GM21825 (cell line): ENCODE measurements around the gene CACNA1B.

Experiments used
- ATAC-seq: cut with Tn5 transposase; IDR thresholded peaks from one replicate; pipeline ENCODE4 v1.9.1; 2021; ENCODE audit warnings: mild to moderate bottlenecking, moderate library complexity; ENCODE audit not compliant: unreplicated experiment

The CACNA1B gene

GRCh38 chr9:138067613-138068367 is 190.2 kb downstream of the CACNA1B start:
- ATAC-seq = no peak

- ATAC-seq = no peak
These were observed 191.0 kb downstream of the CACNA1B start for GRCh38 chr9:138068601-138069035.

- ATAC-seq = no peak
These were observed 192.3 kb downstream of the CACNA1B start for GRCh38 chr9:138069731-138070456.

GRCh38 chr9:138070815-138071214 is 193.2 kb downstream of the CACNA1B start:
- ATAC-seq = no peak

GRCh38 chr9:138071292-138071691 is 193.7 kb downstream of the CACNA1B start:
- ATAC-seq = no peak

GRCh38 chr9:138071731-138072130 is 194.1 kb downstream of the CACNA1B start:
- no peak for ATAC-seq

- no peak for ATAC-seq
These were observed 194.7 kb downstream of the CACNA1B start for GRCh38 chr9:138072161-138072842.

GRCh38 chr9:138072897-138073296 is 195.3 kb downstream of the CACNA1B start:
- no peak for ATAC-seq

- no peak for ATAC-seq
These were observed 195.8 kb downstream of the CACNA1B start for GRCh38 chr9:138073408-138073807.

- ATAC-seq = no peak
These were observed 196.2 kb downstream of the CACNA1B start for GRCh38 chr9:138073808-138074207.

GRCh38 chr9:138074516-138074915 is 196.9 kb downstream of the CACNA1B start:
- ATAC-seq = no peak

- no peak for ATAC-seq
These were observed 197.9 kb downstream of the CACNA1B start for GRCh38 chr9:138075496-138075895.

- ATAC-seq = no peak
These were observed 198.5 kb downstream of the CACNA1B start for GRCh38 chr9:138075961-138076649.

GRCh38 chr9:138076650-138077009 is 199.0 kb downstream of the CACNA1B start:
- no peak for ATAC-seq

- no peak for ATAC-seq
These were observed 199.5 kb downstream of the CACNA1B start for GRCh38 chr9:138077126-138077525.

- ATAC-seq = no peak
These were observed 200.4 kb downstream of the CACNA1B start for GRCh38 chr9:138077898-138078540.

- no peak for ATAC-seq
These were observed 201.3 kb downstream of the CACNA1B start for GRCh38 chr9:138078846-138079245.

GRCh38 chr9:138080979-138081378 is 203.4 kb downstream of the CACNA1B start:
- ATAC-seq = no peak

- ATAC-seq = no peak
These were observed 205.5 kb downstream of the CACNA1B start for GRCh38 chr9:138082918-138083636.

- ATAC-seq = no peak
These were observed 206.3 kb downstream of the CACNA1B start for GRCh38 chr9:138083873-138084272.
